GM19238 (cell line): Measurements from ENCODE around the gene ARHGAP31.
"Not testable (repeated sequence)": the region's sequence is repeated elsewhere in the genome, so short reads cannot be mapped to it uniquely, and the experiment has no call there.

Source experiments
- DNase-seq: peaks from one replicate; pipeline ENCODE4 v3.0.0; 2011; ENCODE audit warnings: low spot score; ENCODE audit not compliant: insufficient read length

ARHGAP31 gene

DNA sequence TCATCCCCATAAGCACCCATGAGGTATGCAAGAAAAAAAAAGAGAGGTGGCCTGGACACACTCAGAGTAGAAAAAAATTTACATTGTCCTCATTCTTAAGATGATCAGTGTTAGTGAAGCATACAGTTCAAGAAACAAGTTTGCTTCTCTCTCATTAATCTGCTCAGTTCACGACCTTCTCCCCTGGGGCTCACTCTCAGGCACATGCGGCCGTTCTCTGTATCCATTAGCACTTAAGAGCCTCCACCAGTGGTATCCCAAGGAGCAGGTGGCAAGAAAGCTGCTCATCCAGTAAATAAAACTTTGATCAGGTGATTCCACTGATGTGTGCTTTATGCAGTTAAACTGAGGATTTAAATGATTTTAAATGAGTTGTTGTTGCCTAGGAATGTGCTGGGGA is 57.4 kb downstream of the ARHGAP31 start:
- DNase-seq, result no peak

DNA sequence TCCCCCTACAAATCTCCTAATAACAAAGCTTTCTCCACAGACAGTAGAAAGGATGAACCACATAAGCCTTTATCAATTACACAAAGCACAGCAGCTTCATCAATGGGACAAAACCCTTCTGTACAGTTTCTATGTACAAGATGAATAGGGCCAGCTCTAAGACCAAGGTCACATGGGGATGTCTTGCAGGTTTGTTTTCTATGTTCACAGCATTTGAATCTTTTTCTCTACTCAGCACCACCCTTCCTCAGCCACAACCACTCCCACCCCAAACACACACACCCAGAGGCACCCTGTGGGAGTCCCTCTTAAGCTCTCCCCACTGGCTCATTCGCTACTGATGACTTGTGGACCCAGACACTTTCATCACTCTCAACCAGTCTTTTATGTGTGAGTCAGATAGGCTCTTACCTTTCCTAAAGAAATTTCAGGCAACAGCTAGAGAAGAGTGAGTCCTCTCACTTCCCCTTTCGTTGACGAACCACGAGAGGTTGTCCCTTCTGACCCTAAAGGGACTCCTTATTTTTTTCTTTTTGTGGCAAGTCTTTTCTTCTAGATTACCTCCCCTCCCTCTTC is 57.9 kb downstream of the ARHGAP31 start:
- peak; percentile 33 for DNase-seq

DNA sequence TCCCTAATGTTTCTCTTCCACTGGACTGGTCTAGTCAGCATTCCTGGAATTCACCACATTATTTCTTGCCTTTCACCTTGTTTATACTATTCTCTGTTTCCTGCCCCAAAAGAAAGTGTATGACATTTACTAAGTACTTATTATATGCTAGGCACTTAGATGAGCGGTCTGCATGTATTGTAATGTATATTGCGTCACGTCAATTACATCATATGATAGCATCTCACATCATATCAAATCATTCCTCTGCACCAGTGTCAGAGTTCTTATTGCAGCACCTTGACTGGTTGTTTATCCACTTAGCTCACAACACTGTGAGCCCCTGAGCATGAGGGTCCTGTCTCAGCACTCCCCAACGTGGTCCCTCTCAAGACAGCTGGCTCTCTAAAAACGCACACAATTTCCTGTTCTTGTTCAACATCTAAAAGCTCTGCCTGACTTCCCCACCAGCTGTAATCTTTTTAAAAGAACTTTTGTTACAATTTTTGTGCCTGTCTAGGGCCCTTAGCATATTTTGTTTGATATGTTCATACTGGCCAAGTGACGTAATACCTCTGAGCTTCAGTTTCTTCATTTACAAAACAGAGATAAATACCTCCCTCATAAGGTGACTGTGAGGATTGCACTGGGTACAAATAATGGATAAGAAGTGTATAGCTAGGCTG is 58.8 kb downstream of the ARHGAP31 start:
- no peak for DNase-seq

DNA sequence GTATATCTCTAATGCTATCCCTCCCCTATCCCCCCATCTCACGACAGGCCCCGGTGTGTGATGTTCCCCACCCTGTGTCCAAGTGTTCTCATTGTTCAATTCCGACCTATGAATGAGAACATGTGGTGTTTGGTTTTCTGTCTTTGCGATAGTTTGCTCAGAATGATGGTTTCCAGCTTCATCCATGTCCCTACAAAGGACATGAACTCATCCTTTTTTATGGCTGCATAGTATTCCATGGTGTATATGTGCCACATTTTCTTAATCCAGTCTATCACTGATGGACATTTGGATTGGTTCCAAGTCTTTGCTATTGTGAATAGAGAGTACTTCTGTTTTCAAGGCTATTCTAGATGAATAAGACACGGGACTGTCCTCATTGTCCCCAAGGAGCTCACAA is 61.4 kb downstream of the ARHGAP31 start:
- DNase-seq, result not testable (repeated sequence)

DNA sequence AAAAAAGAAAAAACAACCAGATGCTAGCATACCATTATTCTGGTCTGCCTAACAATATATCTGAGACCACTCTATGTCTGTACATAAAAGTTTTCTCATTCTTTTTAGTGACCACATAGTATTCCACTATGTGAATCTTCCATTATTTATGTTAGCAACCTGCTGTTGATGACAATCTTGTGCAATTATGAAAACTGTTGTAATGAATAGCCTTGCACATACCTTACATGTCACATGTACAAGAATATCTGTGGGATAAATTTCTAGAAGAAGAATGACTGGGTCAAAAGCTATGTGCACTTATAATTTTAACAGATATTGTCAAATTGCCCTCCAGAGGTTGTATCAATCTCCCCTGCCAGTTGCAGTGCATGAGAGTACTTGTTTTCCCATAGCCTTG is 62.5 kb downstream of the ARHGAP31 start:
- DNase-seq, result no peak

DNA sequence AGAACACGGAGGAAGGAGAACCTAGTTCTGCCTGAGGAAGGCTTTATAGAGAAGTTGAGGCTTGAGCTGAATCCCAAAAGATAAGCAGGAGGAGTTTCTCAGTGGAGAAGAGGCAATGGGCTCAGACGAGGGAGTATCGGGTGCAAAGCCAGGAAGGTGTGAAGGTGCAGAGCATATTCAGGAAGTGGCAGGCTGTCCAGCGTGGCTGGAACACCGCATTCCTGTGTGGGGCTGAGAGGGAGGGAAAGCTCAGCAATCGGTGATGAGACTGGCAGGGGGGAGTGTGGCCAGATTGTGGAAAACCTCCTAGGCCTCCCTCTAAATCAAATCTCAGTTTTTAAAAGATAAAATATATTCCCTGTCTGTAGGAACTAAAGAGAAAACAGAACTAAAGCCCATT is 63.0 kb downstream of the ARHGAP31 start:
- no peak for DNase-seq

DNA sequence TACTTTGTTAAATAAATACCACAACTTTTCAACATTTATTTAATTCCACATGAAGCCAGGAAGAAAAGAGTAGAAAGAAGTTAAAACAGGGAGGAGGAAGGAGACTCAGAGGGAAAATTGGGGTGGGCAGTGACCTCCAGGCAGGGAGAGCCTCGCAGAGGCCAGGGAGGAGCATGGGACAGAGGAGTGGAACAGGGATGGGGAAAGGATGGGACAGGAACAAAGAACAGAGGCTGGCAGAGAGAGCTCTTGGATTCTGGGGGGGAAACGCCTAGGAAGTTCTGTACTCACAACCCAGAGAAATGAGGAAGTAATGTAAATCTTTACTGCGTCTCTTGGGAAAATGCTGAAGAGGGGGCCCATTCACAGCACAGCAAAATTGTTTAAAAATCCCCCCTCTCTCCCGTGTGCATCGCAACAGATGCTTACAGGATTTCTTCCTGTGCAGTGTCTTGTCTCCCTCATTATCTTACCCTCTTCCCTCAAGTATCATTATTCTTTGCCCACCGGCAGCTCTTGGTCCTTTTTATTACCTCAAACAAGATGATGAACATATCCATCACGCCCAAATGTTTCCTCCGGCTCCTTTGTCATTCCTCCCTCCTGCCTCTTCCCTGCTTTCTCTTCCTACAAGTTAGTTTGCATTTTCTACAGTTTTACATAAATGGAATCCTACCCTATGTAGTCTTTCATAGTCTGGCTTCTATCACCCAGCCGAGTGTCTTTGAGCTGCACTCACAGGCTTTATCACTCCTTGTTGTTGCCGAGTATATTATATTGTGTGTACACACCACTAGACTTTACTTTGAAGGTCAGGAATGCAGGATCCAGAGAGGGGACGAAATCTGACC is 65.5 kb downstream of the ARHGAP31 start:
- peak; percentile 23 for DNase-seq

DNA sequence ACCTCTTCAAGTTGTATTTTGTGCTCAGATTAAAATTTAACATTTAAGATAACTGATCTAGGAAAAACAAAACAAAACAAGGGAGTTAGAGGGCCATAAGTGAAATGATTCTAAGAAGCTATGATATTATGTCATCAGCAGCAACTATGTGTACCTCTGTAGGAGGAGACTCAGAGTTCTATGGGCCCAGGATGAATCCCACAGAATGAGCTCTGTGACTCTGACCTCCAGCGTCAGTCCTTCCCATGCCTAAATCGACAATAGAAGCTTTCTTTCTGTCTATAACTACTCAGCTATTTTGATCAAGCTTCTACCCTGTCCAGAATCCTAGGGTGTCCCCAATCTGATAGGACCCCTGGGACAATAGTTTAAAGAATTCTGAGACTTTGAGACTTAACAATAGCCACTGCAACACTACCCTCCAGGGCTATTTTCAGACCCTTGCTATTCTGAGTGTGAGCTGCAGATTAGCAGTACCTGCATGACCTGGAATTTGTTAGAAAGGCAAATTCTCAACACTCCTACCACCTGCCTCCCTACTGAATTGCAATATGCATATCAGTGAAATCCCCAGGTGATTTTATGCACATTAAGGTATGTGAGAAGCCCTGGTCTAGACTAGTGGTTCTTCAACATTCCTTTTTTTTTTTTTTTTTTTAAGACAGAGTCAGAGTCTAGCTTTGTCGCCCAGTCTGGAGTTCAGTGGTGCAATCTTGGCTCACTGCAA is 66.7 kb downstream of the ARHGAP31 start:
- no peak for DNase-seq

DNA sequence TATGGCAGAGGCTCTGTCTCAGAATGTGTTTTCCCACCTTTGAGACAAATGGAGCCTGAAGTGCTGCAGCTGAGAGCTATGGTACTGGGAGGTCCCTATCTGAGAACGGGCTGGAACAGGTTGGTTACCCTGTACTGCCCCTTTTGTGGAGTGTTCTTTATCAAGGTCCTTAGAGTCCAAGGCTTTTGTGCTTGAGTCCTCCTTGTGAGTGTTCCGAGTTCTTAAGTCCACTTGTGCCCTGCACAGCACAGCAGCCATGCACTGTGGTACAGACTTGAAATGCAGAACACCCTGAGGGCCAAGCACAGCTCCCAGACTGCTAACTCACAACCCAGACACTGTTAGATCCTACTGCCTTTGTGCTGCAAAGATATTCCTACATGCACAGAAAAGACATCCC is 67.8 kb downstream of the ARHGAP31 start:
- DNase-seq, result no peak

DNA sequence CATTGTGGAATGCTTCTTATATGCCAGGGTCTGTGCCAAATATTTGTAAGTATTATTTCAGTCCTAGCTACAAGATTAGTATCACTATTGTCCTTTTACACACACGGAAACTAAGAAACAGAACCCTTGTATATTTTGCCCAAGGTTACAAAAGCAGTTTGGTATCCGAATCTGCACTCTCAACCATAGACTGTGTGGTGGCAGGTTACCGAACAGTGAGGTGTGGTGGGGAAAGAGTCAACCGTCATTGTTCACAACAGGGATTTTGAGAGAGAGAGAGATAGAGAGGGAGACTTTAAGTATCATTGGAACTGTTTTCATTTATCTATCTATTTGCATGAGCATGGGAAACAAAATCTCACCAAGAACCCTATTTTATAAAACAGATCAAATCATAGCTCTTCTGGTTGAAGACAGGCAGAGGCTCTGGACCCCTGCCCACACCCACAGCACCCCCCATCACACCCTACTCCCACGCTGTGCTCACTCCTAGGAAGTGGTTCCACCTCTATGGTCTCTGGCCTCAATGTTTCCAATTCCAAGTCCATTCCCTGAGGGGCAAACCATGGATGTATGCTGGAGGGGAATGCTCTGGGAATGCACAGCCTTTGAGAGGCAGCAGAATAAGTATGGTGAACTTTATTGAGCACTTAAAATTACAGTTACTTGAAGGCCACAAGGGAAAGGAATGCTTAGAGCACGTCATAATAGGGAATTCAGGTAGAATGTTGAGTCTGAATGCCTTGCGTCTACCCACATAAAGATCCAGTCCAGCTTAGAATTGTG is 69.0 kb downstream of the ARHGAP31 start:
- no peak for DNase-seq

DNA sequence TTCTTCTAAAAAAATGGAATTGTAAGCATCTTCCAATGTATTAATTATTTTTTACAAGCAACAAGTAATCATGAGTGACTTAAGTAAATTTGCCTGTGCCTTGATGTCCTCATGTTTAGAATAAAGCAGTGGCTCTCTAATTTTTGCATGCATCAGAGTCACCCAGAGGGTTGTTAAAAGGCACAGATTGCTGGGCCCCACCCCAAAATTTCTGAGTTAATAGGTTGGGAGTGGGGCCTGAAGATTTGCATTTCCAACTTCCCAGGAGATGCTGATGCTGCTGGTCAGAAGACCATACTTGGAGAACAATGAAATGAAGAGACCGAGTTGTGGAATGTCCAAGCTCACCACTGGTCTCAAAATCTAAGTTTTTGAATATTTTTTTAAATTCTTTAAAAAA is 70.2 kb downstream of the ARHGAP31 start:
- DNase-seq, result no peak

DNA sequence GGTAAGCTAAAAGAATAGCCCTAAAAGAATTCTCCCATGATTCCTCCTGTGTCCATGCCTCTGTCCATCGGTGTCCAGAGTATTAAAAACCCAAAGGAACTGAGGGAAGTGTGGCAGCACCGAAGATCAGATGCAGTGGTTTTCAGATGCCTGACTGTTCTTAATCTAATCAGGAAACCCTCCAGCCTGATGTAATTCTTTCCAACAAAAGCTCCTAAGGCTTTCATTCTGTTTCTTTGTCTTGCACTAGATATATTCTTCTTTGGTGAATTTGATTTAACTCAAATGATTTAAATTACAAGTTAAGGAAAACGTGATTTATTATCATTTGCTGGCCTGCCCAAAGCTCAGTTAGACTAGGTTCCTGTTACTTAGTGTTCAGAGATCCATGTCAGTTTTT is 71.2 kb downstream of the ARHGAP31 start:
- no peak for DNase-seq

DNA sequence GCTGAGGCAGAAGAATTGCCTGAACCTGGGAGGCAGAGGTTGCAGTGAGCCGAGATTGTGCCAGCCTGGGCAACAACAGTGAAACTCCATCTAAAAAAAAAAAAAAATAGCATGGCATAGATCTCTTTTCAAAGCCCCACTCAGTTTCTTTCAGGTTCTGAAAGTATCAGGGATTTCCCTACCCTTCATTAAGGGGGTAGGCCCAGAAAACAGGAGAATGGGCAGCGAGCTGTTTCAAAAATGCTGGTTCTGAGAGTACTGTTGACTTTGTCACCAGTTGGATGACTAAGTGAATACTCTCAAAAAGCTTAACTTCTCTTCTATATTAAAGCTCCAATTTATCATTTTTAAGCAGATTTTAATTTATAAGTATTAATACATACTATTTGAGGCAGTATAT is 72.8 kb downstream of the ARHGAP31 start:
- DNase-seq, result no peak

DNA sequence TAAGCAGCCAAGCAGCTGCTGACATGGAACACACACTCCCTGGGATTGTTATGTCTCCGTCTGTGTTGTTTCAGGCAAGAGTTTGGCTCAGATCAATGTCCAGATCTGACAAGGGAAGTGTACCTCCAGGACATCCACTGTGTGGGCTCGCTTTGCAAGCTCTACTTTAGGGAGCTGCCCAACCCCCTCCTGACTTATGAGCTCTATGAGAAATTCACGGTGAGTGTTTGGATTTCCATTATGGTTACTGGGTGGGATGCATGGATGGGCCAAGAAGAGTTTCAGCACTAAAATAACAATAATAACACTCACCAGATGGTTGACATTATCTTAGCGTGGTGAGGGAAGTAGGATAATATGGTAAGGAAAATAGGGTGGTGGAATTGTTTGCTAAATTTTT is 74.1 kb downstream of the ARHGAP31 start:
- DNase-seq, result no peak

DNA sequence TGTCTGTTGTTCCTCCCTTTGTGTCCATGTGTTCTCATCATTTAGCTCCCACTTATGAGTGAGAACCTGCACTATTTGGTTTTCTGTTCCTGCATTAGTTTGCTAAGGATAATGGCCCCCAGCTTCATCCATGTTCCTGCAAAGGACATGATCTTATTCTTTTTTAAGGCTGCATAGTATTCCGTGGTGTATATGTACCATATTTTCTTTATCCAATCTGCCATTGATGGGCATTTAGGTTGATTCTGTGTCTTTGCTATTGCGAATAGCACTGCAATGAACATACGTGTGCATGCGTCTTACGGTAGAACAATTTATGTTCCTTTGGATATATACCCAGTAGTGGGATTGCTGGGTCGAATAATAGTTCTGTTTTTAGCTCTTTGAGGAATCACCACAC is 77.6 kb downstream of the ARHGAP31 start:
- not testable (repeated sequence) for DNase-seq

DNA sequence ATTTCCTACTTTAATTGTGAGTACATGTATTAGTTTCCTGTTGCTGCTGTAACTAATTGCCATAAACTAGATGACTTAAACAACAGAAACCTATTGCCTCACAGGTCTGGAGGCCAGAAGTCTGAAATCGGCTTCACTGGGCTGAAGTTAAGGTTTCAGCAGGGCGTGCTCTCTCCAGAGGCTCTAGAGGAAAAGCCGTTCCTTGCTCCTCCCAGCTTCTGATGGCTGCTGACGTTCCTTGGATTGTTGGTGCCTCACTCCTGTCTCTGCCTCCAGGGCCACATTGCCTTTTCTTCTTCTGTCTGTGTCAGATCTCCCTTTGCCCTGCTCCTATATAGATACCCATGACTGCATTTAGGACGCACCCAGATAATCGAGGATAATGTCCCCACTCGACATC is 80.9 kb downstream of the ARHGAP31 start:
- no peak for DNase-seq

DNA sequence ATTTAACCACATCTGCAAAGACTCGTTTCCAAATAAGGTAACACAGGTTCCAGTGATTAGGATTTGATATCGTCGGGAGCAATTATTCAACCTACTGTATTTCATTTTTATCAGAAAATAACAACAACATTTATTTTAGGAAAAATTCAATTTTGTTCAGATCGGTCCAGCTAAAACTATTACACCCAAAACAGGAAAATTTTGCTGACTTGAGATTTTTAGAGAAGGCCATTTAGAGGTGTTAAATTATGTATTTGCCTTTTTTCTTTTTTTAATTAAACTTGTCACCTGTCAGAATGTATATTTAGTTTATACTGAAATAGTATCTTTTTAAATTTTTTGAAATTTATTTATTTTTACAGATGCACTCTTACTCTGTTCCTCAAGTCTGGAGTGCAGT is 81.3 kb downstream of the ARHGAP31 start:
- no peak for DNase-seq

DNA sequence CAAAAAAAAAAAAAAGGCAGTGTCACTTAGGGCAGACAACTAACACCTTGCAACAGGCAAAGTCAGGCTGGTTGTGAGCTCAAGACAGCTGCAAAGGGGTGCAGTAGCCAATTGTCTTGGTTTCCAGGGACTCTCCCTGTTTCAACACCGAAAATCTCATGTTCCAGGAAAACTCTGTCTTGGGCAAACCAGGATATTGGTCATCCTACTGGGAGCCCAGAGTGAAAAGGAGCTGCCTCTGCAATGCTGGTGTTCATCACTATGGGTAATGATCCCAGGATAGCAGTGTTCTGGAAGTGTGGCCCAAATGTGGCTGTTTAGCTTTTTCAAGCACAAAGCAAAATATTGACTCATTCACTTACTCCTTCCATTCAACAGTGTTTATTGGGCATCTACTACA is 82.6 kb downstream of the ARHGAP31 start:
- no peak for DNase-seq

DNA sequence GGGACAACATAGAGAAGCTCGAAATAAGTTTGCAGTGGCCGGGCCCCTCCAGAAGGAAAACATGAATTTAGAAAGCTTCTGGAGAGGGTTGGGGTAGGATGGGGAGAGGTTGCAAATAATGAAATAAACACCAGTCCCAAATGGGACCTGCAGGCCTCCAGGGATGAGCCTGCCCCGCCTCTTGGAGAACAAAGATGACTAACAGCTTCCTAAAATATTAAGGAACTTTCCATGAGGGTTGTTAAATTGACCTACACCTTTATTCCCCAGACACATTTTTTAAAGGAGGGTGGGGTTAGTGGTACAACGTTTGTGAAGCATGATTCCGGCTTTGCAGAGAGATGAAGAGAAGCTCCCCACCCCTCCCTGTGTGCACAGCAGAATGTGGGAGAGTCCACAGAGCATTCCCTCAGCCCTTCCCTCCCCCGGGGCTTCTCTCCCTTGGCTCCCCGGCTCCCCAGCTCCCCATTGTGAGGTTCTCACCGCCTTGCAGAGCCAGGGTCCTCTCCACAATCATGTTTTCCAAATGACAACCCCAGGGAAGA is 84.1 kb downstream of the ARHGAP31 start:
- no peak for DNase-seq

DNA sequence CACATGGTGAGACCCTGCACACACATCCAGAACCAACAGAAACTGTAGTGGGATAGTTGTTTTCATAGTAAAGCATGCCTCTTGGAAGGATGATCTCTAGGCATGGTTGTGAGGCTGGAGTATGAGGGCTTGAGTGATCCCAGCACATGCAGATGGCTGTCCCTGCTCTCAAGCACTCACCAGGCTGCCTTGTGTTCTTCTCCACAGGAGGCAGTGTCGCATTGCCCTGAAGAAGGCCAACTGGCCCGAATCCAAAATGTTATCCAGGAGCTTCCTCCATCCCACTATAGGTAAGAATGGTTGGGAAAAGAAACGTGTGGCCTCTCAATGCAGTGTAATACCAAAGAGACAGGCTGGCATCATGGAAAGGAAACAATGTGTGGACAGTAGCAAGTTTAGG is 86.5 kb downstream of the ARHGAP31 start:
- no peak for DNase-seq

DNA sequence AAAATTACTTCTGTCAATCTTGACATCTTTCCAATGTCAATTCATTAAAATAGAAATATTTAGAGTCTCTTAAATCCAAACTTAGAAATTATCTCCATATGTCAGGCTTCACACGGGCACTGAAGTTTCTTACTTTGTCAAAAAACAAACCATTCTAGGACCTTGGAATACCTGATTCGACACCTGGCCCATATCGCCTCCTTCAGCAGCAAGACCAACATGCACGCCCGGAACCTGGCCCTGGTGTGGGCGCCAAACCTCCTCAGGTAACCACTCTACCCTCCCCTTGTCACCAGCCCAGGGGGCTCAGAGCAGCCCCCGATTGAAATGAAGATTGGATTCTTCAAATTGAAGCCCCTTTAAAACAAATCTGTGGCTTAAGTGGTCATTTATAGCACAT is 88.0 kb downstream of the ARHGAP31 start:
- DNase-seq, result no peak
